Fibroblast of mammary gland (primary cell): ENCODE measurements around the gene DGKH.
"Not testable (repeated sequence)": the region's sequence is repeated elsewhere in the genome, so short reads cannot be mapped to it uniquely, and the experiment has no call there.

Source experiments
- DNase-seq: peaks from one replicate; pipeline ENCODE4 v3.0.0-alpha.2; 2010; ENCODE audit warnings: low read depth
- H3K4me3 ChIP-seq: 2 replicates; pipeline ENCODE4 v1.5.1; 2011; ENCODE audit warnings: low read depth, mild to moderate bottlenecking, low read length, moderate library complexity; ENCODE audit not compliant: control insufficient read depth
- TF ChIP-seq, protein P1 (sequence below): conservative IDR thresholded peaks from 2 replicates; pipeline ENCODE4 v1.5.1; 2011; ENCODE audit warnings: low read depth, low read length, inconsistent platforms; ENCODE audit not compliant: control insufficient read depth, insufficient read depth

Gene DGKH

DNA sequence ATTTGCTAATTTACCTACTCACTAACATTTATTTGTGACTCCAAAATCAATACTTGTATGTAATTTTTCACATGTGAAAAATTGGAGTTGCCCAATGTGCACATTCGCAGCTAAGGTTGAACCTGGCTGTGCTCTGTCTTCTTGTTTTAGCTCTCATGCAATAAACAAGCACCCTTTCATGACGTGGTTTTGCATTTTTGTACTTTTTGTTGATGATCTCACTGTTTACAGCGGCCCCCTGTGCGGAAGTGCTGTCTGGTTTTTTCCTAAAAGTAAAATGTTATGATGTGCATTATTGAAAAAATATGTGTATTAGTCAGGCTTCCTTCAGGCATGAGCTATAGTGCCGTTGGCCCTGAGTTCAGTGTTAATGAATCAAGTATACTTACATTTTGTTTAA lies 18.1 kb downstream of the DGKH start:
- DNase-seq: peak; percentile 93
- H3K4me3 ChIP-seq: no peak overlapping the region
- TF ChIP-seq, protein P1, sequence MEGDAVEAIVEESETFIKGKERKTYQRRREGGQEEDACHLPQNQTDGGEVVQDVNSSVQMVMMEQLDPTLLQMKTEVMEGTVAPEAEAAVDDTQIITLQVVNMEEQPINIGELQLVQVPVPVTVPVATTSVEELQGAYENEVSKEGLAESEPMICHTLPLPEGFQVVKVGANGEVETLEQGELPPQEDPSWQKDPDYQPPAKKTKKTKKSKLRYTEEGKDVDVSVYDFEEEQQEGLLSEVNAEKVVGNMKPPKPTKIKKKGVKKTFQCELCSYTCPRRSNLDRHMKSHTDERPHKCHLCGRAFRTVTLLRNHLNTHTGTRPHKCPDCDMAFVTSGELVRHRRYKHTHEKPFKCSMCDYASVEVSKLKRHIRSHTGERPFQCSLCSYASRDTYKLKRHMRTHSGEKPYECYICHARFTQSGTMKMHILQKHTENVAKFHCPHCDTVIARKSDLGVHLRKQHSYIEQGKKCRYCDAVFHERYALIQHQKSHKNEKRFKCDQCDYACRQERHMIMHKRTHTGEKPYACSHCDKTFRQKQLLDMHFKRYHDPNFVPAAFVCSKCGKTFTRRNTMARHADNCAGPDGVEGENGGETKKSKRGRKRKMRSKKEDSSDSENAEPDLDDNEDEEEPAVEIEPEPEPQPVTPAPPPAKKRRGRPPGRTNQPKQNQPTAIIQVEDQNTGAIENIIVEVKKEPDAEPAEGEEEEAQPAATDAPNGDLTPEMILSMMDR: no peak

DNA sequence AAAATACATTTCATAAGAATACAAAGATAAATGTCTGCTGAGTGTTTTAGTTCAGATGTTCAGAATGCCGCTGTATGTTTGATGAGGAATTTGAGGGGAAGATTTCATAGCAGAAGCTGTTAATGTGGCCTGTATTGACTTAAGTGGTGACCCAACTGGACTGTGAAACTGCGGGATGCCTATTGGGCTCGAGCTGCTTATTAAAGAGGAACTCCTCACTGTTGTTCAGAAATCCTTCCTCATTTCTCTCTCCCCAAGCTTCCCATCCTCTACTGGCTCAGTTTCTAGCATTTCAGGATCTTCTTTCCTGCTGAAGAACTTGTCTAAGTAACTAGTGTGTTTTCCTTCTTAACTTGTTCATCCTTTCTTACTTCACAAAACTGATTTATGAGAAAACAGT lies 20.4 kb downstream of the DGKH start:
- H3K4me3 ChIP-seq: no peak overlapping the region
- TF ChIP-seq, protein P1: no peak
- DNase-seq: no peak

DNA sequence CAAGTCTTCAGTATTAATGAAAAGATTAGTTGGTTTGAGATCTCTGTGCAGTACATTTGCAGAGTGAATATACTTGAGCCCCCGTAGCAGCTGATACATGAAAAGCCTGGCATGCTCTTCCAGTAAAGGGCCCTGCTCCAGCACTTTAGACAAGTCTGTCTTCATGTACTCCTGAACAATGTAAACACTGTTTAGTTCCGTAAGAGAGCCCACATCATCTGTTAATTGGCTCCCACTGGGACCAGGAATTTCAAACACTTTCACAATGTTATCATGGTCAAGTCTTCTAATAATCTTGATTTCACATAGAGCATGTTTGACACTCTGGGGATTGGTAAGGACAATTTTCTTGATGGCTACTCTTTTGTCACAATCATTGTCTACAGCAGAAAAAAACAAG lies 22.2 kb downstream of the DGKH start:
- not testable (repeated sequence) for H3K4me3 ChIP-seq, DNase-seq

DNA sequence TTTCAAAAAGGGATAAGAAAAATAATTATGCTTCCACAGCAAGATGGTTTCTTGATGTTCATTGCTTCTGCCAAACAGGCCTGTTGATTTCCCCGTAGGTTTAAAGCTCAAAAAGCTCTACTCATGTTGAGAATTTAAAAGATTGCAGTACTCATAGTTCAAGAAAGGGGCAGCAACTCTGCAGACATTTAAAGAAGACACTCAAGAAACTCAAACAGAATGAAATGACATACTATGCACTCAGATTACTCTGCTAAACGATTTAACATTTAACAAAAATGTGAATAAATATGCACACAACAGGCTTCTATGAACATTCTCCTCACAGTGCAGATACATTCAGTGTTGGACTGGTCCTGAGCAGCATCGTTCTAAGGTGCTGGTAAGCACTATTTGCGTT lies 22.7 kb downstream of the DGKH start:
- not testable (repeated sequence) for H3K4me3 ChIP-seq

DNA sequence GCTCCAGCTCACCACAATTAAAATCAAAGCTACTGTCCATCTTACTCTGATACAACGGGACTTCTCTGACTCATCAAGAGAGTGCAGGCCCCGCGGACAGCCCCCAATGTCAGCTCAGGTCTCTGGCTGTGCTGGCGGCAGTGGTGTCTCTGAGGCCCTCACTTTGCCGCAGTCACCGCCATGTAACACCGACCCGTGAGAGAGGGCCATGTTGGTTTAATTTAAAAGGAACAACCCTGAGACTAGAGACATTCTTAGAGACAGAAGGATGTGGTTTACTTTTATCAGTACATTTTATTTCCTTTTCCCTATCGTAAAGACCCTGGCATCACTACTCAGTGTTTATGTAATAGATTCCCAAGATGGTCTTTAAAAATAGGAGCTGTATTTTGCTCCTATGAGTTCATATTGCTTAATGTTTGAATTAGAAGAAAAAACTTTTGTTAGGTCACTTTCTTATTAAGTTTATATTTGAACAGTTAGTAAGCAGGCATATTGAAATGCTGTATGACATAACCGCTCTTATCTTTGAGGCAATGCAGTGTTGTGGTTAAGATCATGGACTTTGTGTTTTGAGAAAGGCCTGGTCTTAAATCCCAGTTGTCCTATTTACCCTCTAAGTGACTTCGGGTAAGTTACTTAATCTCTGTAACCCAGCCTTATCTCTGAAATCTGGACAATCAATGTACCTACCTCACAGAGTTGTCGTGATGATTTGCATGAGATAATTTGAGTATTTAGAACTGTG lies 23.4 kb downstream of the DGKH start:
- DNase-seq: no peak
- H3K4me3 ChIP-seq: no peak overlapping the region
- TF ChIP-seq, protein P1: no peak

More for the DNA sequence above, 22.7 kb downstream of the DGKH start:
- not testable (repeated sequence) for DNase-seq

DNA sequence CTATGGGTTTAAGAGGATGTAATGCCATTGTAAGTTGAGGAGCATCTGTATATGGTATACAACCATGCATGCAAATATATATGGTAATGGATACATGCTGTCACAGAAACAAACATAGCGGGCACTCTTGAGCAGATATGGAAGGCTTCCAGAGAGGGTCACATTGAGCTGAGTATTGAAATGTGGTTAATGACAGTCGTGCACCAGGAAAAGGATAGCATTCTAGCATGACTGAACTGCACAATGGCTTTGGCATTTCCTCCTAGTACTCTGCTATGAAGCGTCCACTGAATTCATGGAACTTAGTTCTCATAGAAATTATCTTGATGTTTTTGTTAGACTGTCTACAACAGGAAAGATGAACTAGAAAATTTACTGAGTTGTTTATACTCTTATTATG lies 25.2 kb downstream of the DGKH start:
- DNase-seq: no peak
- no peak overlapping the region for H3K4me3 ChIP-seq
- TF ChIP-seq, protein P1: no peak

DNA sequence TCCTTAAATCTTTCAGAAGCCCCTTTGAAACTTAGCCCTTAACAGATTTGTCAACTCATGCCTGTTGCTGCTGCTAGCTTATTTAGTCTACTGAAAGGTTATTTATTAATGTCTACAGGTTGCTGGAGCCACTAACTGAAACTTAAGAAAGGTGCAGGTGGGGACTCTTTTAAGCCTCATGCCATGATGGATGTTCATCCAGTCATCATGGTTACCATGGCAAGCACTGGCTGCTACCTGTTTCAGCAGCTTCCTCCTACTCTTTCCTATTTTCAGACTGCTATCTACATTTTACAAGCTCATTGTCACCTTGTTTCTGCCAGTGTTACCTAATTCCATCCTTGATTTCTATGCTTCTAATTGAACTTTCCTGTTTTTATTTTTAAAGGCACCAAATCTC lies 27.1 kb downstream of the DGKH start:
- TF ChIP-seq, protein P1: no peak

DNA sequence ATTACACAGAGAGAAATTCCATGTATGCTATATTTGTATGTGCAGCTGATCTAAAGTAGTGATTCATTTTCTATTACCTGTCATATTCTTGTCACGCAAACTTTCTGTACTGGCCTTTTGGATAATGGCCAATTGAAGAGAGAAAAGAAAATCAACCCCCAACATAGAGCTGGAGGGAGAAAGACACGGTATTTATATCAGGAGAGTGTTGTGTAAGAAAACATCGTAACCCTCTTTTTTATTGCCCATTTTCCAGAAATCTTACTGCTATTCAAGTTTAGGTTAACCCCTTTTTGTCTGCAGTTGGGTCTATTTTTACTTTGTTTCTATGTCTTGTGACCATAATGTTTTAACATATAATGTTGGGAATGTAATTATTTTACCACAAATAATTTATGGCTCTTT lies 27.9 kb downstream of the DGKH start:
- TF ChIP-seq, protein P1: no peak
- no peak for DNase-seq
- H3K4me3 ChIP-seq: no peak overlapping the region

More for the DNA sequence above, 27.1 kb downstream of the DGKH start:
- no peak overlapping the region for H3K4me3 ChIP-seq
- DNase-seq: no peak
